Endothelial cell (in vitro differentiated cells): ENCODE results near the gene RAB31. TPM values are rescaled to one million over a fixed set of nuclear protein-coding genes. Genes with fewer than 3 reads are reported as not detected.

ENCODE experiments used
- DNase-seq: peaks from one replicate; pipeline ENCODE4 v3.0.0; 2021; ENCODE audit warnings: low spot score
- H3K27ac Mint-ChIP-seq: one replicate; pipeline ENCODE4 v1.8.0; 2021; ENCODE audit warnings: mixed read lengths, inconsistent platforms; ENCODE audit not compliant: unreplicated experiment
- H3K27me3 Mint-ChIP-seq: one replicate; pipeline ENCODE4 v1.8.0; 2021; ENCODE audit warnings: mild to moderate bottlenecking, moderate library complexity, mixed read lengths, inconsistent platforms; ENCODE audit not compliant: unreplicated experiment
- H3K36me3 Mint-ChIP-seq: one replicate; pipeline ENCODE4 v1.8.0; 2021; ENCODE audit warnings: mild to moderate bottlenecking, low read depth, mixed read lengths, inconsistent platforms; ENCODE audit not compliant: unreplicated experiment
- H3K4me1 Mint-ChIP-seq: one replicate; pipeline ENCODE4 v1.8.0; 2021; ENCODE audit warnings: mild to moderate bottlenecking, mixed read lengths, inconsistent platforms; ENCODE audit not compliant: unreplicated experiment
- H3K4me3 Mint-ChIP-seq: one replicate; pipeline ENCODE4 v1.8.0; 2021; ENCODE audit warnings: mild to moderate bottlenecking, mixed read lengths, inconsistent platforms; ENCODE audit not compliant: unreplicated experiment
- H3K9me3 Mint-ChIP-seq: one replicate; pipeline ENCODE4 v1.8.0; 2021; ENCODE audit warnings: mixed read lengths, inconsistent platforms; ENCODE audit not compliant: unreplicated experiment
- CTCF ChIP-seq: fragments of 200-600 bp; sonication (generic); IDR thresholded peaks from one replicate; pipeline ENCODE4 v1.5.0; 2021; ENCODE audit warnings: antibody characterized with exemption; ENCODE audit not compliant: unreplicated experiment
- total RNA-seq: library from RNA; stranded (reverse); fragmentation: NEBNext Ultra II Directional; extraction: Animal tissue kit (Norgen Biotek cat#: 25700); gene quantifications from one replicate; pipeline ENCODE4 v1.2.1, GENCODE V29; 2021; ENCODE audit not compliant: unreplicated experiment

The RAB31 gene
- total RNA-seq, 1 donor from 2014 or later, result 88.8 TPM

DNA sequence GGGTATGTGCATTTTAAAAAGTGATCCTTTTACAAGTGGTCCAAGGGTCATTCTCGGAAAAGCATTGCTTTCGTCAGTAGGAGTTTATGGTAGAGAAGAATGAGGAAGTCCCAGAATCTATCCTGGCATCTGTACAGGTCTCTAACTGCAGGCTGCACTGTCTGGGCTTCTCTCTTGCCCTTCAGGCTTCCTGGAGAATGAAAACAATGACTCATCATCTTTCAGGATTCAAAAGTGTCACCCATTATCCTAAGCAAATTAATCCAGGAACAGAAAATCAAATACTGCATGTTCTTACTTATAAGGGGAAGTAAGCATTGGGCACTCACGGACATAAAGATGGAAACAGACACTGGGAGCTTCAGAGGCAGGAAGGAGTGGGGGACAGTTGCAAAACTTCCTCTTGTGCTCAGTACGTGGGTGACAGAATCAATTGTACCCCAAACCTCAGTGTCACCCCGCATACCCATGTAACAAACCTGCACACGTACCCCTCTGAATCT lies 117.5 kb downstream of the RAB31 start:
- Mint-ChIP-seq H3K36me3 (peaks cover 13% of the 10 kb centered on the region), H3K4me1 (peaks cover 21% of the 10 kb centered on the region), H3K9me3 (no peaks in the 10 kb centered on the region), H3K27ac (no peak overlapping the region), H3K27me3 (no peaks in the 10 kb centered on the region), H3K4me3 (peak overlapping the region; percentile 60)
- TF ChIP-seq CTCF, result no peak
- DNase-seq, result no peak

GRCh38 chr18:9826685-9827084 lies 118.6 kb downstream of the RAB31 start:
- peaks cover 19% of the 10 kb centered on the region for H3K4me1 Mint-ChIP-seq
- peaks cover 13% of the 10 kb centered on the region for H3K36me3 Mint-ChIP-seq
- no peak overlapping the region for H3K27ac Mint-ChIP-seq
- TF ChIP-seq CTCF, result no peak
- H3K9me3 Mint-ChIP-seq, result no peaks in the 10 kb centered on the region
- no peaks in the 10 kb centered on the region for H3K27me3 Mint-ChIP-seq
- no peak for DNase-seq
- H3K4me3 Mint-ChIP-seq, result no peak overlapping the region

- no peak for TF ChIP-seq CTCF
- peaks cover 13% of the 10 kb centered on the region for H3K36me3 Mint-ChIP-seq
- DNase-seq, result no peak
- no peaks in the 10 kb centered on the region for H3K9me3 Mint-ChIP-seq
- H3K4me1 Mint-ChIP-seq, result peaks cover 19% of the 10 kb centered on the region
- H3K27me3 Mint-ChIP-seq, result no peaks in the 10 kb centered on the region
- H3K4me3 Mint-ChIP-seq, result no peak overlapping the region
- H3K27ac Mint-ChIP-seq, result no peak overlapping the region
Observed at GRCh38 chr18:9827211-9827792, 119.2 kb downstream of the RAB31 start.

GRCh38 chr18:9827793-9828505 lies 119.8 kb downstream of the RAB31 start:
- Mint-ChIP-seq H3K36me3 (peaks cover 13% of the 10 kb centered on the region), H3K4me1 (peaks cover 19% of the 10 kb centered on the region), H3K27me3 (no peaks in the 10 kb centered on the region), H3K4me3 (peak overlapping the region; percentile 21), H3K27ac (no peak overlapping the region), H3K9me3 (no peaks in the 10 kb centered on the region)
- DNase-seq, result no peak
- TF ChIP-seq CTCF, result no peak
